SK-N-SH (cell line): ENCODE data around the gene KRTAP16-1. TPM values are rescaled to one million over a fixed set of nuclear protein-coding genes. Genes with fewer than 3 reads are reported as not detected.

Source experiments
- CTCF ChIA-PET: fragments of 300-600, 350-600 bp; formaldehyde crosslinking; extraction: SDS; loops from one replicate; lab custom pipeline; 2021; lab: Yijun Ruan, JAX
- POLR2A ChIA-PET: fragments of 350-600 bp; sonication (Branson Sonifier 250); formaldehyde crosslinking; extraction: SDS; loops from one replicate; lab custom pipeline; 2020; ENCODE audit warnings: antibody characterized with exemption, inconsistent platforms; lab: Yijun Ruan, JAX
- DNase-seq: peaks from one replicate; pipeline ENCODE4 v3.0.0; 2012
- H2AFZ ChIP-seq: fragments of 200-600 bp; sonication (generic); 2 replicates; pipeline ENCODE4 v1.8.1; 2016; ENCODE audit warnings: antibody characterized with exemption, mild to moderate bottlenecking, low read depth
- H3F3A ChIP-seq: fragments of 200-600 bp; sonication (generic); replicated peaks from 2 replicates; pipeline ENCODE3; 2016; ENCODE audit warnings: antibody characterized with exemption, mild to moderate bottlenecking; ENCODE audit not compliant: insufficient read depth
- H3K27ac ChIP-seq, 2 experiments: fragments of 200-500 bp in 1 of 2; fragments of 200-600 bp in 1 of 2; sonication (Bioruptor generic) in 1 of 2; sonication (generic), shearing (Covaris generic) in 1 of 2; 2 replicates each; pipeline versions ENCODE4 v1.5.1 to v1.6.1; 2014 to 2016; ENCODE audit warnings: low read depth in 2 of 2, inconsistent platforms in 1 of 2, low read length in 1 of 2, mild to moderate bottlenecking in 1 of 2, mixed read lengths in 1 of 2
- H3K27me3 ChIP-seq: fragments of 200-600 bp; sonication (generic), shearing (Covaris generic); 2 replicates; pipeline ENCODE4 v1.6.1; 2016; ENCODE audit warnings: mixed run types; ENCODE audit not compliant: insufficient read depth
- H3K36me3 ChIP-seq, 2 experiments: fragments of 200-500 bp in 1 of 2; fragments of 200-600 bp in 1 of 2; sonication (Bioruptor generic) in 1 of 2; sonication (generic) in 1 of 2; replicated peaks in 1 of 2; 2 replicates each; pipeline versions ENCODE3 to v1.5.1; 2014 to 2016; ENCODE audit warnings: low read length in 1 of 2, mild to moderate bottlenecking in 1 of 2; ENCODE audit not compliant: insufficient read depth in 2 of 2, control insufficient read depth in 1 of 2
- H3K4me1 ChIP-seq, 2 experiments: fragments of 200-500 bp in 1 of 2; fragments of 200-600 bp in 1 of 2; sonication (Bioruptor generic) in 1 of 2; sonication (generic), shearing (Covaris generic) in 1 of 2; 2 replicates each; pipeline versions ENCODE4 v1.5.1 to v1.6.1; 2014 to 2016; ENCODE audit warnings: low read depth in 1 of 2, low read length in 1 of 2, mixed run types in 1 of 2; ENCODE audit not compliant: insufficient read depth in 2 of 2, control insufficient read depth in 1 of 2
- H3K4me2 ChIP-seq: fragments of 200-600 bp; sonication (generic), shearing (Covaris generic); 2 replicates; pipeline ENCODE4 v1.6.1; 2017; ENCODE audit warnings: mixed run types
- H3K4me3 ChIP-seq, 2 experiments: fragments of 200-500 bp in 1 of 2; fragments of 200-600 bp in 1 of 2; sonication (Bioruptor generic) in 1 of 2; sonication (generic), shearing (Covaris generic) in 1 of 2; 2 replicates each; pipeline versions ENCODE4 v1.5.1 to v1.8.1; 2014 to 2016; ENCODE audit warnings: low read depth in 2 of 2, inconsistent platforms in 1 of 2, low read length in 1 of 2, mild to moderate bottlenecking in 1 of 2, mixed read lengths in 1 of 2, moderate library complexity in 1 of 2
- H3K79me2 ChIP-seq: fragments of 200-600 bp; sonication (generic); 2 replicates; pipeline ENCODE4 v1.8.1; 2017; ENCODE audit warnings: mild to moderate bottlenecking; ENCODE audit not compliant: insufficient read depth
- H3K9ac ChIP-seq: fragments of 200-600 bp; sonication (generic); 2 replicates; pipeline ENCODE4 v1.6.1; 2017; ENCODE audit warnings: mixed run types
- H3K9me2 ChIP-seq: fragments of 200-600 bp; sonication (generic); 2 replicates; pipeline ENCODE4 v1.6.1; 2017; ENCODE audit warnings: mixed run types
- H3K9me3 ChIP-seq: fragments of 200-600 bp; sonication (generic); 2 replicates; pipeline ENCODE4 v1.6.1; 2017; ENCODE audit warnings: mixed run types, mild to moderate bottlenecking, moderate library complexity
- H4K20me1 ChIP-seq: fragments of 200-600 bp; sonication (generic); 2 replicates; pipeline ENCODE4 v1.6.1; 2017; ENCODE audit warnings: mild to moderate bottlenecking, mixed run types; ENCODE audit not compliant: insufficient read depth
- ELF1 ChIP-seq: IDR thresholded peaks from 2 replicates; pipeline ENCODE4 v1.4.0; 2012
- EP300 ChIP-seq, 2 experiments: IDR thresholded peaks; 2 replicates each; pipeline versions ENCODE4 v1.4.0 to v1.6.1; 2012; ENCODE audit warnings: borderline replicate concordance in 1 of 2, low read depth in 1 of 2, low read length in 1 of 2
- FOXM1 ChIP-seq: IDR thresholded peaks from 2 replicates; pipeline ENCODE4 v1.4.0; 2012; ENCODE audit warnings: low read depth, mild to moderate bottlenecking
- GATA2 ChIP-seq: sonication (generic); formaldehyde crosslinking; IDR thresholded peaks from 2 replicates; pipeline ENCODE4 v1.5.0; 2020; ENCODE audit warnings: mild to moderate bottlenecking, missing genetic modification reagents
- IRF3 ChIP-seq: fragments of 150-350 bp; IDR thresholded peaks from 2 replicates; pipeline ENCODE4 v1.6.1; 2016; ENCODE audit warnings: mild to moderate bottlenecking, low read depth, low read length
- JUND ChIP-seq: IDR thresholded peaks from 2 replicates; pipeline ENCODE4 v1.4.0; 2012
- MAX ChIP-seq: IDR thresholded peaks from 2 replicates; pipeline ENCODE4 v1.4.0; 2012; ENCODE audit warnings: low read depth
- MEF2A ChIP-seq: IDR thresholded peaks from 2 replicates; pipeline ENCODE4 v1.4.0; 2012; ENCODE audit warnings: low read depth, borderline replicate concordance
- MXI1 ChIP-seq: IDR thresholded peaks from 2 replicates; pipeline ENCODE4 v1.6.1; 2012; ENCODE audit warnings: mild to moderate bottlenecking, low read depth, low read length, improper control_type of control experiment
- SIN3A ChIP-seq: IDR thresholded peaks from 2 replicates; pipeline ENCODE4 v1.6.1; 2012; ENCODE audit warnings: low read depth, mild to moderate bottlenecking, low read length, moderate library complexity, borderline replicate concordance
- TCF12 ChIP-seq: IDR thresholded peaks from 2 replicates; pipeline ENCODE4 v1.4.0; 2012
- ZBTB33 ChIP-seq: IDR thresholded peaks from 2 replicates; pipeline ENCODE4 v1.4.0; 2012; ENCODE audit warnings: low read depth, borderline replicate concordance
- WGBS: methylation state at CpG from one replicate; pipeline ENCODE4 v1.1.6; 2017; ENCODE audit warnings: low lambda C conversion rate; 5-methylcytosine and 5-hydroxymethylcytosine counted together
- polyA plus RNA-seq, 3 experiments: library from polyadenylated mRNA; depleted of rRNA; stranded (reverse); fragments of >200 nt; gene quantifications; 2 replicates each; pipeline ENCODE4 v1.2.3, GENCODE V29; 2012
- TF ChIP-seq, protein P1 (sequence below): fragments of 150-350 bp; IDR thresholded peaks from 2 replicates; pipeline ENCODE4 v1.6.1; 2017; ENCODE audit warnings: antibody characterized with exemption, low read length, low read depth, borderline replicate concordance
- TF ChIP-seq, protein P2 (sequence below): IDR thresholded peaks from 2 replicates; pipeline ENCODE4 v1.6.1; 2012; ENCODE audit warnings: mild to moderate bottlenecking, low read depth, low read length, moderate library complexity

The KRTAP16-1 gene, protein sequence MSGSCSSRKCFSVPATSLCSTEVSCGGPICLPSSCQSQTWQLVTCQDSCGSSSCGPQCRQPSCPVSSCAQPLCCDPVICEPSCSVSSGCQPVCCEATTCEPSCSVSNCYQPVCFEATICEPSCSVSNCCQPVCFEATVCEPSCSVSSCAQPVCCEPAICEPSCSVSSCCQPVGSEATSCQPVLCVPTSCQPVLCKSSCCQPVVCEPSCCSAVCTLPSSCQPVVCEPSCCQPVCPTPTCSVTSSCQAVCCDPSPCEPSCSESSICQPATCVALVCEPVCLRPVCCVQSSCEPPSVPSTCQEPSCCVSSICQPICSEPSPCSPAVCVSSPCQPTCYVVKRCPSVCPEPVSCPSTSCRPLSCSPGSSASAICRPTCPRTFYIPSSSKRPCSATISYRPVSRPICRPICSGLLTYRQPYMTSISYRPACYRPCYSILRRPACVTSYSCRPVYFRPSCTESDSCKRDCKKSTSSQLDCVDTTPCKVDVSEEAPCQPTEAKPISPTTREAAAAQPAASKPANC
- not detected in 2 replicates for polyA plus RNA-seq (2012; rRNA removed)
- polyA plus RNA-seq (2012; cell fraction: cytosol; rRNA removed), result not detected in 2 replicates
- not detected in 2 replicates for polyA plus RNA-seq (2012; cell fraction: nucleus; rRNA removed)

DNA sequence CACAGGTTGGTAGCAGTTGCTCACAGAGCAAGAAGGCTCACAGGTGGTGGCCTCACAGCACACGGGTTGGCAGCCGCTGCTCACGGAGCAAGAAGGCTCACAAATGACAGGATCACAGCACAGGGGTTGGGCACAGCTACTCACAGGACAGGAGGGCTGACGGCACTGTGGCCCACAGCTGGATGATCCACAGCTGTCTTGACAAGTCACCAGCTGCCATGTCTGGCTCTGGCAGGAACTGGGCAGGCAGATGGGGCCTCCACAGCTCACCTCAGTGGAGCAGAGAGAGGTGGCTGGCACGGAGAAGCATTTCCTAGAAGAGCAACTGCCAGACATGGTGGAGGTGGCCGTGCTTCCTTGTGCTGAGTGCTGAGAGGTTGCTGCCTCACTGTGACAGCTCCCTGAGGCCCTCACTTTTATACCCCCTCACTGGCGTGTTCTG is at the start of gene KRTAP16-1:
TSS of gene KRTAP16-1 (minus strand) at position 392 of the 442 bp plus-strand sequence. CDS start at position 336, 56 bp downstream.
- WGBS, result 31% methylated on average over 6 of the region's 7 CpGs
- CTCF ChIA-PET, result interaction anchor here (2.5 to 3.0 kb wide), 2 partner anchors 13 to 20 kb away, joined by 9 to 16 read pairs; no protein-coding TSS in a partner anchor

GRCh38 chr17:41354536-41354935 is 45.4 kb upstream of the KRTAP16-1 start:
- 21% methylated on average over 4 of the region's 4 CpGs for WGBS
- Histone ChIP-seq H3K79me2 (no peaks in the 10 kb centered on the region), H3K9ac (no peak overlapping the region), H3K4me1 (no peaks in the 10 kb centered on the region), H3K9me3 (peaks cover 8% of the 10 kb centered on the region; the same call in 1 of the 2 replicates), H2AFZ (no peak overlapping the region), H3K27ac (no peak overlapping the region), H3K27me3 (no peaks in the 10 kb centered on the region; the same call in 1 of the 2 replicates), H4K20me1 (no peaks in the 10 kb centered on the region), H3K9me2 (no peaks in the 10 kb centered on the region), H3K36me3 (no peaks in the 10 kb centered on the region), H3K4me2 (no peak overlapping the region), H3K4me3 (no peak overlapping the region), H3F3A (no peaks in the 10 kb centered on the region)
- POLR2A ChIA-PET, result no interaction called here
- DNase-seq, result no peak
- CTCF ChIA-PET, result interaction anchor here (0.7 to 1.5 kb wide), 3 partner anchors 25 to 195 kb away, joined by 3 to 6 read pairs (median 3); no protein-coding TSS in a partner anchor
- TF ChIP-seq ZBTB33 (no peak), JUND (no peak), MXI1 (no peak), MAX (no peak), GATA2 (no peak), ELF1 (no peak), IRF3 (no peak), SIN3A (no peak), TCF12 (no peak)

More for the DNA sequence above, at the start of gene KRTAP16-1:
- Histone ChIP-seq H2AFZ (no peak within 1 kb of the TSS), H3K4me1 (peaks cover 0 to 13% of the 10 kb centered on the region in 2 experiments; a peak in 1 of 4 replicates), H3K9me2 (no peaks in the 10 kb centered on the region), H3K27me3 (peaks cover 20% of the 10 kb centered on the region)
- TF ChIP-seq FOXM1 (no peak), ELF1 (no peak), MEF2A (no peak), EP300 (IDR thresholded peaks at IDR 0.05; ENCODE audit: borderline replicate concordance in 1 of 2, low read depth in 1 of 2, low read length in 1 of 2) (no peak)
- TF ChIP-seq, protein P1, sequence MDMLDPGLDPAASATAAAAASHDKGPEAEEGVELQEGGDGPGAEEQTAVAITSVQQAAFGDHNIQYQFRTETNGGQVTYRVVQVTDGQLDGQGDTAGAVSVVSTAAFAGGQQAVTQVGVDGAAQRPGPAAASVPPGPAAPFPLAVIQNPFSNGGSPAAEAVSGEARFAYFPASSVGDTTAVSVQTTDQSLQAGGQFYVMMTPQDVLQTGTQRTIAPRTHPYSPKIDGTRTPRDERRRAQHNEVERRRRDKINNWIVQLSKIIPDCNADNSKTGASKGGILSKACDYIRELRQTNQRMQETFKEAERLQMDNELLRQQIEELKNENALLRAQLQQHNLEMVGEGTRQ, result no peak
- TF ChIP-seq, protein P2, sequence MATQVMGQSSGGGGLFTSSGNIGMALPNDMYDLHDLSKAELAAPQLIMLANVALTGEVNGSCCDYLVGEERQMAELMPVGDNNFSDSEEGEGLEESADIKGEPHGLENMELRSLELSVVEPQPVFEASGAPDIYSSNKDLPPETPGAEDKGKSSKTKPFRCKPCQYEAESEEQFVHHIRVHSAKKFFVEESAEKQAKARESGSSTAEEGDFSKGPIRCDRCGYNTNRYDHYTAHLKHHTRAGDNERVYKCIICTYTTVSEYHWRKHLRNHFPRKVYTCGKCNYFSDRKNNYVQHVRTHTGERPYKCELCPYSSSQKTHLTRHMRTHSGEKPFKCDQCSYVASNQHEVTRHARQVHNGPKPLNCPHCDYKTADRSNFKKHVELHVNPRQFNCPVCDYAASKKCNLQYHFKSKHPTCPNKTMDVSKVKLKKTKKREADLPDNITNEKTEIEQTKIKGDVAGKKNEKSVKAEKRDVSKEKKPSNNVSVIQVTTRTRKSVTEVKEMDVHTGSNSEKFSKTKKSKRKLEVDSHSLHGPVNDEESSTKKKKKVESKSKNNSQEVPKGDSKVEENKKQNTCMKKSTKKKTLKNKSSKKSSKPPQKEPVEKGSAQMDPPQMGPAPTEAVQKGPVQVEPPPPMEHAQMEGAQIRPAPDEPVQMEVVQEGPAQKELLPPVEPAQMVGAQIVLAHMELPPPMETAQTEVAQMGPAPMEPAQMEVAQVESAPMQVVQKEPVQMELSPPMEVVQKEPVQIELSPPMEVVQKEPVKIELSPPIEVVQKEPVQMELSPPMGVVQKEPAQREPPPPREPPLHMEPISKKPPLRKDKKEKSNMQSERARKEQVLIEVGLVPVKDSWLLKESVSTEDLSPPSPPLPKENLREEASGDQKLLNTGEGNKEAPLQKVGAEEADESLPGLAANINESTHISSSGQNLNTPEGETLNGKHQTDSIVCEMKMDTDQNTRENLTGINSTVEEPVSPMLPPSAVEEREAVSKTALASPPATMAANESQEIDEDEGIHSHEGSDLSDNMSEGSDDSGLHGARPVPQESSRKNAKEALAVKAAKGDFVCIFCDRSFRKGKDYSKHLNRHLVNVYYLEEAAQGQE, result no peak
- TF ChIP-seq, all 33 proteins: peak for 0
- POLR2A ChIA-PET, result no interaction called here
- Histone ChIP-seq H4K20me1 (no peaks in the 10 kb centered on the region), H3K27ac (no peak within 1 kb of the TSS; a peak in 1 of 4 replicates), H3K36me3 (no peaks in the 10 kb centered on the region), H3F3A (no peaks in the 10 kb centered on the region), H3K4me2 (no peak within 1 kb of the TSS), H3K79me2 (no peaks in the 10 kb centered on the region), H3K9ac (no peak within 1 kb of the TSS), H3K9me3 (no peaks in the 10 kb centered on the region), H3K4me3 (no peak within 1 kb of the TSS)
- DNase-seq, result no peak
